H9 (cell line): ENCODE data around the gene CIT. TPM values are rescaled to one million over a fixed set of nuclear protein-coding genes. Genes with fewer than 3 reads are reported as not detected.

Source experiments
- DNase-seq: peaks from one replicate; pipeline ENCODE4 v3.0.0-alpha.2; 2017
- H2AFZ ChIP-seq: one replicate; pipeline ENCODE4 v1.6.1; 2013; ENCODE audit warnings: mild to moderate bottlenecking, low read length, control low read depth, moderate library complexity
- H2AK5ac ChIP-seq: 2 replicates; pipeline ENCODE4 v1.6.1; 2013; ENCODE audit warnings: low read length, control low read depth, mixed read lengths; ENCODE audit not compliant: insufficient read length
- H2BK120ac ChIP-seq: one replicate; pipeline ENCODE4 v1.6.1; 2013; ENCODE audit warnings: low read depth, mild to moderate bottlenecking, low read length, control low read depth, inconsistent platforms; ENCODE audit not compliant: poor library complexity, severe bottlenecking
- H2BK12ac ChIP-seq: 2 replicates; pipeline ENCODE4 v1.6.1; 2013; ENCODE audit warnings: low read length, control low read depth, mixed read lengths, low read depth; ENCODE audit not compliant: insufficient read length
- H2BK15ac ChIP-seq: 2 replicates; pipeline ENCODE4 v1.6.1; 2013; ENCODE audit warnings: low read depth, low read length, control low read depth
- H2BK20ac ChIP-seq: one replicate; pipeline ENCODE4 v1.6.1; 2013; ENCODE audit warnings: low read depth, mild to moderate bottlenecking, low read length, control low read depth, inconsistent platforms; ENCODE audit not compliant: poor library complexity, severe bottlenecking
- H2BK5ac ChIP-seq: 2 replicates; pipeline ENCODE4 v1.6.1; 2013; ENCODE audit warnings: low read length, control low read depth, mixed read lengths; ENCODE audit not compliant: insufficient read length
- H3K14ac ChIP-seq: 2 replicates; pipeline ENCODE4 v1.6.1; 2013; ENCODE audit warnings: low read length, control low read depth; ENCODE audit not compliant: insufficient read depth
- H3K18ac ChIP-seq: 2 replicates; pipeline ENCODE4 v1.6.1; 2013; ENCODE audit warnings: low read depth, mild to moderate bottlenecking, mixed read lengths, low read length, control low read depth; ENCODE audit not compliant: insufficient read length
- H3K23ac ChIP-seq: 2 replicates; pipeline ENCODE4 v1.6.1; 2013; ENCODE audit warnings: low read length, control low read depth, mixed read lengths, low read depth; ENCODE audit not compliant: insufficient read length
- H3K23me2 ChIP-seq: 2 replicates; pipeline ENCODE4 v1.6.1; 2013; ENCODE audit warnings: low read depth, mild to moderate bottlenecking, mixed read lengths, low read length, control low read depth; ENCODE audit not compliant: insufficient read length, poor library complexity, severe bottlenecking
- H3K27ac ChIP-seq: 2 replicates; pipeline ENCODE4 v1.5.1; 2013; ENCODE audit warnings: low read length, control low read depth, mixed read lengths, low read depth; ENCODE audit not compliant: insufficient read length
- H3K27me3 ChIP-seq: 2 replicates; pipeline ENCODE4 v1.6.1; 2013; ENCODE audit warnings: low read length, control low read depth, inconsistent platforms; ENCODE audit not compliant: insufficient read depth
- H3K4ac ChIP-seq: 2 replicates; pipeline ENCODE4 v1.6.1; 2013; ENCODE audit warnings: low read depth, mild to moderate bottlenecking, control low read depth, inconsistent platforms, low read length, moderate library complexity
- H3K4me1 ChIP-seq: 2 replicates; pipeline ENCODE4 v1.6.1; 2013; ENCODE audit warnings: low read length, control low read depth, inconsistent platforms; ENCODE audit not compliant: insufficient read depth
- H3K4me2 ChIP-seq: 2 replicates; pipeline ENCODE4 v1.6.1; 2013; ENCODE audit warnings: low read length, control low read depth, mixed read lengths; ENCODE audit not compliant: insufficient read length, insufficient read depth
- H3K56ac ChIP-seq: 2 replicates; pipeline ENCODE4 v1.6.1; 2013; ENCODE audit warnings: low read depth, mild to moderate bottlenecking, mixed read lengths, low read length, control low read depth; ENCODE audit not compliant: insufficient read length
- H3K79me1 ChIP-seq: 2 replicates; pipeline ENCODE4 v1.6.1; 2013; ENCODE audit warnings: low read depth, mild to moderate bottlenecking, moderate library complexity, low read length, control low read depth, inconsistent platforms; ENCODE audit not compliant: insufficient read depth, poor library complexity, severe bottlenecking
- H3K79me2 ChIP-seq: 2 replicates; pipeline ENCODE4 v1.6.1; 2013; ENCODE audit warnings: low read length, control low read depth, inconsistent platforms; ENCODE audit not compliant: insufficient read depth
- H3K9ac ChIP-seq: 2 replicates; pipeline ENCODE4 v1.6.1; 2013; ENCODE audit warnings: low read length, control low read depth, mixed read lengths; ENCODE audit not compliant: insufficient read length; ENCODE audit errors: extremely low read depth
- H3K9me3 ChIP-seq: one replicate; pipeline ENCODE4 v1.6.1; 2013; ENCODE audit warnings: low read depth, low read length, inconsistent platforms; ENCODE audit not compliant: control insufficient read depth
- H3T11ph ChIP-seq: one replicate; pipeline ENCODE4 v1.6.1; 2013; ENCODE audit warnings: mild to moderate bottlenecking, low read length, control low read depth, inconsistent platforms
- H4K20me1 ChIP-seq: one replicate; pipeline ENCODE4 v1.6.1; 2013; ENCODE audit not compliant: control insufficient read depth, insufficient read length, insufficient read depth
- H4K5ac ChIP-seq: 2 replicates; pipeline ENCODE4 v1.6.1; 2013; ENCODE audit warnings: low read depth, mild to moderate bottlenecking, mixed read lengths, low read length, control low read depth; ENCODE audit not compliant: insufficient read length
- H4K8ac ChIP-seq: replicated peaks from 2 replicates; pipeline ENCODE4 v1.6.1; 2013; ENCODE audit warnings: low read length, control low read depth, mixed read lengths, low read depth; ENCODE audit not compliant: insufficient read length
- H4K91ac ChIP-seq: 2 replicates; pipeline ENCODE4 v1.6.1; 2013; ENCODE audit warnings: low read depth, mild to moderate bottlenecking, moderate library complexity, mixed read lengths, low read length, control low read depth; ENCODE audit not compliant: insufficient read length
- H3K27ac Mint-ChIP-seq, 3 experiments: 2 replicates in 2 of 3; 3 replicates in 1 of 3; pipeline ENCODE4 v1.8.0; 2020 to 2021; ENCODE audit warnings: mixed read lengths in 3 of 3, mild to moderate bottlenecking in 1 of 3, moderate library complexity in 1 of 3
- H3K27me3 Mint-ChIP-seq: 2 replicates; pipeline ENCODE4 v1.8.0; 2021; ENCODE audit warnings: low read depth, mild to moderate bottlenecking, moderate library complexity, mixed read lengths
- H3K36me3 Mint-ChIP-seq, 3 experiments: 2 replicates in 2 of 3; 3 replicates in 1 of 3; pipeline ENCODE4 v1.8.0; 2020 to 2021; ENCODE audit warnings: low read depth in 3 of 3, mixed read lengths in 3 of 3; ENCODE audit not compliant: insufficient read depth in 1 of 3
- H3K4me1 Mint-ChIP-seq, 2 experiments: 2 replicates each; pipeline ENCODE4 v1.8.0; 2020; ENCODE audit warnings: mixed read lengths in 2 of 2
- H3K4me3 Mint-ChIP-seq, 2 experiments: 2 replicates in 1 of 2; 3 replicates in 1 of 2; pipeline ENCODE4 v1.8.0; 2020 to 2021; ENCODE audit warnings: mild to moderate bottlenecking in 2 of 2, mixed read lengths in 2 of 2, moderate library complexity in 1 of 2
- H3K9me3 Mint-ChIP-seq, 2 experiments: 2 replicates in 1 of 2; 3 replicates in 1 of 2; pipeline ENCODE4 v1.8.0; 2020; ENCODE audit warnings: mild to moderate bottlenecking in 2 of 2, mixed read lengths in 2 of 2, moderate library complexity in 1 of 2
- CTCF ChIP-seq: fragments of 200-600 bp; sonication (generic); conservative IDR thresholded peaks from 3 replicates; pipeline ENCODE4 v1.8.0; 2021; ENCODE audit warnings: antibody characterized with exemption, mild to moderate bottlenecking
- WGBS: extraction: QIAGEN DNeasy Blood & Tissue Kit; methylation state at CpG from one replicate; pipeline ENCODE4 v1.1.7; 2013; ENCODE audit warnings: missing lambda C conversion rate, low lambda C conversion rate, mixed read lengths; ENCODE audit not compliant: insufficient read length; ENCODE audit errors: extremely low coverage; 5-methylcytosine and 5-hydroxymethylcytosine counted together
- total RNA-seq: library from RNA; stranded (reverse); gene quantifications from 2 replicates; pipeline ENCODE4 v1.2.1, GENCODE V29; 2021

The CIT gene
- total RNA-seq, 1 experiment from 2014 or later: 55.3 TPM

GRCh38 chr12:119725523-119725922 is 151.6 kb downstream of the CIT start:
- H2BK20ac ChIP-seq: no peak overlapping the region
- H3K18ac ChIP-seq: no peak overlapping the region
- H3K27me3 ChIP-seq: no peaks in the 10 kb centered on the region
- no peak overlapping the region for H2BK15ac ChIP-seq
- H3K4me2 ChIP-seq: no peak overlapping the region
- H2AK5ac ChIP-seq: no peak overlapping the region
- no peaks in the 10 kb centered on the region for H3K4me1 Mint-ChIP-seq
- H3K9me3 ChIP-seq: no peaks in the 10 kb centered on the region
- no peak overlapping the region for H3K27ac ChIP-seq
- H2BK5ac ChIP-seq: no peak overlapping the region
- no peak overlapping the region for H3K4me3 Mint-ChIP-seq
- no peak overlapping the region for H4K8ac ChIP-seq
- no peak overlapping the region for H3K14ac ChIP-seq
- no peaks in the 10 kb centered on the region for H3K79me1 ChIP-seq
- H2AFZ ChIP-seq: no peak overlapping the region
- no CpG with 5 or more reads among the region's 4 CpGs for WGBS
- H4K91ac ChIP-seq: no peak overlapping the region
- H3K36me3 Mint-ChIP-seq: peaks cover 6 to 46% (median 26%) of the 10 kb centered on the region in 3 experiments; a peak in 6 of 7 replicates
- TF ChIP-seq CTCF: no peak
- H3K27ac Mint-ChIP-seq: no peak overlapping the region
- H3K56ac ChIP-seq: no peak overlapping the region
- H3K23ac ChIP-seq: no peak overlapping the region
- H3T11ph ChIP-seq: no peak overlapping the region
- H3K9ac ChIP-seq: no peak overlapping the region
- H3K4ac ChIP-seq: no peak overlapping the region
- no peaks in the 10 kb centered on the region for H4K20me1 ChIP-seq
- H3K23me2 ChIP-seq: no peaks in the 10 kb centered on the region
- no peak overlapping the region for H2BK12ac ChIP-seq
- no peak for DNase-seq
- no peak overlapping the region for H4K5ac ChIP-seq
- H3K79me2 ChIP-seq: no peaks in the 10 kb centered on the region
- H3K9me3 Mint-ChIP-seq: no peaks in the 10 kb centered on the region
- no peak overlapping the region for H2BK120ac ChIP-seq
- no peaks in the 10 kb centered on the region for H3K27me3 Mint-ChIP-seq
- no peaks in the 10 kb centered on the region for H3K4me1 ChIP-seq
